Measurements from ENCODE around the gene SLC7A8.

DNA sequence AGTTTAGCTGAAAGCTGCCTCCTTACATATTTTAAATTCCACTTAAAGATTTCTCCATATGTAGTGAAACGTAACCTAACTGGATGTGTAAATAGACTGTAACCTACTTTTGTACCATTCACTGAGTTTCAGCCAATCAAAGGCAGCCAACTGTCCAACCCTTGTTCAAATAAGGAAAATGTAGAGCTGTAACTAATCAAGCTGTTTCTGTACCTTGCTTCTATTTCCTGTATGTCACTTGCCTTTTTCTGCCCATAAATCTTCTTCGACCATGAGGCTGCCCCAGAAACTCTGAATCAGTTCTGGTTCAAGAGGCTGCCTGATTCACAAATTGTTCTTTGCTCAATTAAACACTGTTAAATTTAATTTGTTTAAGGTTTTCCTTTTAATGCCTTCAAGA, 6.3 kb downstream of the SLC7A8 start:
- no peak for TF ChIP-seq CTCF (IDR thresholded peaks at IDR 0.05)
- no peak for TF ChIP-seq POLR2A (IDR thresholded peaks at IDR 0.05)

Measured in adrenal gland (tissue), 5 donors.